NCI-H187 treated with DMSO at 0.1 percent for 48 hours (cell line): ENCODE measurements around the gene MLLT10.
"Not testable (repeated sequence)": the region's sequence is repeated elsewhere in the genome, so short reads cannot be mapped to it uniquely, and the experiment has no call there.

Experiments
- DNase-seq: peaks from one replicate; lab custom pipeline; 2025; lab: John Stamatoyannopoulos, UW

MLLT10 gene

DNA sequence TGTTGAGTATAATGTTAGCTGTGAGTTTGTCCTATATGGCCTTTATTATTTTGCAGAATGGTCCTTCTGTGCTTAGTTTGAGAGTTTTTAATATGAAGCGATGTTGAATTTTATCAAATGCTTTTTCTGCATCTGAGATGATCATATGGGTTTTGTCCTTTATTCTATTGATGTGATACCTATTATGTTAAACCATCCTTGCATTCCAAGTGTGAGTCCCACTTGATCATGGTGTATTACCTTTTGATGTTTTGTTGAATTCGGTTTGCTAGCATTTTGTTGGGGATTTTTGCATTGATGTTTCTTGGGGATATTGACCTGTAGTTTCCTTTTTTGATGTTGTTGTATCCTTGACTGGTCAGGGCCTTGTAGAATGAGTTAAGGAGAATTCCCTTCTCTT is 166.4 kb downstream of the MLLT10 start:
- DNase-seq: no peak

DNA sequence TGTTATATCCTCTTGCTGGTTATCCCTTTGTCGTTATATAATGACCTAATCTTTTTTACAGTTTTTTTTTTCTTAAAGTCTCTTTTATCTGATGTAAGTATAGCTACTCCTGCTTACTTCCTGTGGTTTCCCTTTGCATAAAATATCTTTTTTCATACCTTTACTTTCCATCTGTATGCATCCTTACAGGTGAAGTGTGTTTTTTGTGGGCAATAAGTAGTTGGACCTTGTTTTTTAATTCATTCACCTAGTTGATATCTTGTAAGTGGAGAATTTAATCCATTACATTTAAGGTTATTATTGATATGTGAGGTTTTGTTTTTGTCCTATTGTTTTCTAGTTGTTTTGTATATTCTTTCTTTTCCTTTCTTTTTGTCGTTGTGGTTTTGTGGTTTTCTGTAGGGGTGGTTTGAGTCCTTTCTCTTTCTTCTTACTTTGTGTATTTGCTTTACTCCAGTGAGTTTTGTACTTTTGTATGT is 168.6 kb downstream of the MLLT10 start:
- DNase-seq: no peak

DNA sequence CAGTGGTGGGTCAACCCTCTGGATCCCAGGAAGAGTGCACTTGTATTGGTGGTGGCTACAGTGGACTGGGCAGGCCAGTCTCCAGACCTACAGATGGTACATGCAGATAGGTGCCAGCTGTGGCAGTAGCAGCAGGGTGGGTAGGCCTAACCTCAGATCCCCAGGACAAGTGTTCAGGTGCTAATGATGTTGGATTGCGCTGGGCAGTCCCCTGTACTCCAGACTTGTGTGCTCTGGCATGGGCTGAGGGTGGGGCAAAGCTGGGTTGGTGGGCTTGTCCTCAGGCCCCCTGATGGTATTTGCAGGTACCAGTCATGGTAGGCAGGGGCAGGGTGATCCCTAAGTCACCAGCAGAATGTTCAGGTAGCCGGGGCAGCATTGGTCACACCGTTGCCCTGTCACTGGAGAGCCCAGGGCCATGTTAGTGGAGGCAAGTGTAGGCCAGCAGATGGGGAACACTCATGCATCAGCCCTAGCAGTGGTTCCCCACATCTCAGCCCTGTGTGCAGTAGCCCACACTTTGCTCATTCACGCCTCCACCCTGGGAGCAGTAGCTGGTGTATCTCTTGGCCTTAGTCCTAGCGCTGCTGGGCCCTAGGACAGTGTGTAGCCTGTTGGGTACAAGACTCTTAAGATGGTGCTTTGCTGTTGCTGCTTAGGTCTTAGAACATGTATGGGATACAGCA is 171.3 kb downstream of the MLLT10 start:
- no peak for DNase-seq

DNA sequence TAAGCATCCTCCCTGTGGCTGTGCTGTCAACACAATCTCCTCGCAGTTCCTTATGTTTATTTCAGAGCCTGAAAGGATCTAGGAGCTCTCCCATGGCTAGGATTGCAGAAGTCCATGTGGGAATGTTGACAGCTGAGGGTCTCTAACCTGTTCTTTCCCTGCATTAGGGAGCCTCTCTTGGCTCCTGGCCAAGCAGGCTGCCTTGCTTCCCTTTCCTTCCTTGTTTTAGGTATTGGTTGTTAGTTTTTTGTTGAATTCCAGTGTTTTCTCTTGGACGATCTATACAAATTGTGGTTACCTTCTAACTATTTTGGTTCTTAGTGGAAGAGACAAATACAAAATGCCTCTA is 171.8 kb downstream of the MLLT10 start:
- DNase-seq: no peak

DNA sequence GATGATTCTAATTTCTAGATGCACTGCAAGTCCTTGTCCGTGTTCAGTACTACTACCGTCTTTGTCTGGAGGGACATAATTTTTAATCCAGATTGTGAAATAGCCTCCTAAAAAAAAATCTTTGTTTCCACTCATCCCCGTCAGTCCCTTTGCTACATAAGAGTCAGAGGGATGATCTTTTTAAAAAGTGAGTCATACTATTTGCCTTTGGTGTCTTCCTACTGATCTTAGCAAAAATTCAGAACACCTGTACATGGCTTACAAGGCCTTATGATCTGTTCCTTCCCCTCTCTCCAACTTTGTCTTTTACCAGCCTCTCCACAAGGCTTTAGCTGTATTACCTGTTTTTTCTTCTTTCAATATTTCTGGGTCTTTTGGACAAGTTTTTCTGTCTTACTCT is 173.5 kb downstream of the MLLT10 start:
- DNase-seq: no peak

DNA sequence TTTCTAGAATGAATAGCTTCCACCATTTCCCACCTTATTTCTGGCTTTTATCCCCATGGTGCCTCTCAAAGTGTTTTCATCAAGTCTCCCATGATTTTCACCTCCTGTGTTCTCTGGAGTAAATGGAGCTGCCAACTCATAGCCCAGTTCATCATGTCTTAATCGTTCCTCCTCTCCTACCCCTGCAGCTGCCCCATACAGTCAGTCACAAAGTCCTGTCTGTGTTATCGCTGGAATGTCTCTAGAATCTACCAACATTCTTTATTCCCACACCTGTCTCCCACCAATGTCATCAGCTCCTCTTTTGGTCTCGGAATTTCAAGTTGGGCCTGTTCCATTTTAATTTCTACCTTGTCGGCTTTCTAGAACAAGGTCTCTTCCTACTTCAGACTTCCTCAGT is 178.9 kb downstream of the MLLT10 start:
- no peak for DNase-seq

DNA sequence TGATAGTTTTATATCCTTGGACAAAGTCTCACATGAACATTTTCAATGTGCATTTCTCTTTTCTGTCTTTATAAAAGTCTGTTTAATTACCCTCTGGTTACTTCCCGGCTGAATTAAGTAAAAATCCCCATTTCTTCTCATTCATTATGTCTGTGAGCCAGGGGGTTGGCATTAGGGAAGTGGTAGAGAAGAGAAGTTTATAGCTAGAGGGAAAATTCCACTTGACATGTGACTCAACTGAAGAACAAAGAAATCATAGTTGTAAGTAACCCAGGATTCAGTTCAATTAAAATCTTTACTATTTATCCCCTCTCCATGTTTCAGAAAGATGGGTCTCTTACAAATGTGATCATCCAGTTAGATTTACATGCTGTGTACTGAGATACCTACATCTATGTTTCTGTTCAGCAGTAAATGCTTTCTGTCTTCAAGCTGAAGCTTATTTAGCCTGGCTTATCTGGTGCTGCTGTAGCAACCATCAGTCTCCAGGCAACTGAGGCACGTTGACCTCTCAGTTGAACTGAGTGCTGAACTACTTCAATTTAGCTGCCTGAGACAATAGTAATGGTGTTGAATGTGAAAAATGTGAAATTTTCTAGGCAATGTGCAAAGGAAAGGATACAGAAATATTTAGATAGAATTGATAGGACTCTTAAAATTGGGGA is 181.6 kb downstream of the MLLT10 start:
- DNase-seq: no peak

DNA sequence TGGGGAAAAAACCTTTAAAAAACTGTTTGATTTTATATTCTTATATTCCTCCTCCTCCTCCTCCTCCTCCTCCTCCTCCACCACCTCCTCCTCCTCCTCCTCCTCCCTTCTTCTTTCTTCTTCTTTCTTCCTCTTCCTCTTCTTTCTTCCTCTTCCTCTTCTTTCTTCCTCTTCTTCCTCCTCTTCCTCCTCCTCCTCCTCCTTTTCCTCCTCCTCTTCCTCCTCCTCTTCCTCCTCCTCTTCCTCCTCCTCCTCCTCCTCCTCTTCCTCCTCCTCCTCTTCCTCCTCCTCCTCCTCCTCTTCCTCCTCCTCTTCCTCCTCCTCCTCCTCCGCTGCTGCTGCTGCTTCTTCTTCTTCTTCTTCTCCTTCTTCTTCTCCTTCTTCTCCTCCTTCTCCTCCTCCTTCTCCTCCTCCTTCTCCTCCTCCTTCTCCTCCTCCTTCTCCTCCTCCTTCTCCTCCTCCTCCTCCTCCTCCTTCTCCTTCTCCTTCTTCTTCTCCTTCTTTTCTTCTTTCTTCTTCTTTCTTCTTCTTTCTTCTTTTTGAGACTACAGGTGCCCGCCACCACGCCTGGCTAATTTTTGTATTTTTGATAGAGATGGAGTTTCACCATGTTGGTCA is 183.5 kb downstream of the MLLT10 start:
- DNase-seq: not testable (repeated sequence)

DNA sequence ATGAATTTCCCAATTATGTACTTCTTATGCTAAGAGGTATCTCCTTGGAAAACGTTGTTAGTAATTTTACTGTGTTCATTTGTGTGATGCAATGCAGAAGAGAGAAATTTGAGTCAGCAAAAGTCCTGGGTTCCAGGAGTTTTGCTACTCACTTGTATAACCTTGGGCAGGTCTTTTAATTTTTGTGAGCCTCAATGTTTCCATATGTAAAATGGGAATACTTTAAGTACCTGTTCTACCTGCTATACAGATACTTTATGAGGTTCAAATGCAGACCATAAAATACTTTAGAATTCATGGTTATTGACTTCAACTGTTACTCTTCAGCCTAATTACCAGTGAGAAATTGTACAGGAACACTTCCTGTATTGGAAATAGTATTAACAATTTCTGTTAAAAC is 185.5 kb downstream of the MLLT10 start:
- no peak for DNase-seq

DNA sequence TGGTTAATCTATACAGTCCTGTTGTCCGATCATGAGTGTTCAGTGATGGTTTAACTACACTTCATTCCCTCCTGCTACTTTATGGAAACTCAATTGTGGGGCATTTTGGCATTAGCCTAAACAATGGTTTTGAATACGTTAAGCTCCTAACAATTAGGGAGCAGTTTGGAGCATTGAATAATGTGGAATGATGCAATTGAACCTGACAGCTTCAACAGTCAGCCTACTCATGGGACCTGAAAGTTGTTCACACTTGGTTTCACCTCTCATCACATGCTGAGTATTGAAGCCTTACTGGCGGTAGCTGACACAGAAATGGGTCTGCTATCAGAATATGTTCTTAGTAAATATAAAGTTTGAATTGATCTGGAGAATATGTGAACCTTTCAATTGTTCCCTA is 186.1 kb downstream of the MLLT10 start:
- DNase-seq: no peak

DNA sequence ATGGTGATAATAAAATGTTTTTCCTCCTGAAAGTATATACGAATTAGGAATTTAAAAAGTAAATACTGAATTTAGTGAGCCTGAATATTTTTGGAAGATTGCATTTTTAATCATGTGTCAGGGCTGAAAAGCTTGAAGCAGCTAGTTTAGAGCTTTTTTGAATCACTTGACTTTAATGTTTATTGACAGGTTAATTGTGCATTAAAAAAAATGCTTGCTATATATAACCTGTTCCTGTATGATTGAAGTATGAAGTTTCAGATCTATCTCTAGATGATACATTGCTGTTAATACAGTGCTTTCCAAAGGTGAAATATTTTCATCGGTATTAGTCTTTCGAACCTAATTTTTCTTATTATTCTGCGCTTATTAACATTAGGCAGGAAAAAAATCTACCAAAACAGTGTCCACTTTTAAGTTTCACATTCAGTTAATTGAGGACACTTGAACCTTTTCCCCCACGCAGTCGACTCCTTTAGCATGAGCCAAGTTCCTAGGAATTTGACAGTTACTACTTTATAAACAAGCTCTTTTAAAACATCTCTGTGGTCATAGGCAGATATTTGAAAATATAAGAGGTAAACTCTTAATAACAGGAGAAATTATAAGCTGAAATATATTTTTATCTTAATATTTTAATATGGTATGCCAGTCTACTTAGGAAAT is 187.1 kb downstream of the MLLT10 start:
- no peak for DNase-seq

DNA sequence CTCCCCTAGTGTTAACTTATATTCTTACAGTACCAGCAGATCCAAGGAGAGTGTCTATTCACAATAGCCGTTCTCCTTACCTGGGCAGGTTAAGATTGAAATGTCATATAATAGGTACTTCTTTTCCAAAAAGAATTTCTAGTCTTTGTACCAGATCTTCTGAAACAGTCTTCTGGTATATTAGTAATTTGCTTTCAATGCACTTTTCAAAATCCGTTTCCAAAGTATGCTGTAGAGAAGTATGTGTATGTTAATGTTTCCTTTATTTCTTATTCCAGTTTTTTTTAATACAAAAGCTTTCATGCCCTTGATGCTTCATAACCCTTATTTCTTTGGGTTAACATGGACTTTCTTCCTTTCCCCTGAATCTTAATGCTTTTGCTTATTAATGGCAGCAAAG is 188.2 kb downstream of the MLLT10 start:
- DNase-seq: no peak

DNA sequence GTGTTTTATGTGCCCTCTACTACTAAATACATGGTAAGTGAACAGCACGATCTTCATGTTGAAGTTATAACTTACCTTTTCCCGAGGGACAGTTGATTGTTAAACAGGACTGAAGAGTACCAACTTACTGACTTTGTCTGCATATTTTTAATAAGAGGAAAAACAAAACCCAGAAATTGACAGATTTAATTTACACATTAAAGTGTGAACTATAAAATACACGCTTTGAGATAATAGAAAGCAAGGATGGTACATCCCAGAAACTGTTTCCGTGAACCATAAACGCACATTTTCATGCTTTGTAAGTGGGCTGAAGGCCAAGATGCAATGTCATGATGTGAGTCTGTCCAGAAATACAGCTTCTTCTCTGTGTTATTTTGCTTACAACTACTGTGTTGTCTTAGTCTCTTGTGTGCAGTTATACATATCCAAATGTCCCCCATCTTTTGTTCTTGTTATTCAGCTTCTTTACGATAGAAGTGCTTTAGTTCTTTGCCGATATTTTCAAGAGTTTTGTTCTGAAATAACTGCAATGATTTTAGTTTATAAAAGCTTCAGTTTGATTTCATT is 190.1 kb downstream of the MLLT10 start:
- no peak for DNase-seq

DNA sequence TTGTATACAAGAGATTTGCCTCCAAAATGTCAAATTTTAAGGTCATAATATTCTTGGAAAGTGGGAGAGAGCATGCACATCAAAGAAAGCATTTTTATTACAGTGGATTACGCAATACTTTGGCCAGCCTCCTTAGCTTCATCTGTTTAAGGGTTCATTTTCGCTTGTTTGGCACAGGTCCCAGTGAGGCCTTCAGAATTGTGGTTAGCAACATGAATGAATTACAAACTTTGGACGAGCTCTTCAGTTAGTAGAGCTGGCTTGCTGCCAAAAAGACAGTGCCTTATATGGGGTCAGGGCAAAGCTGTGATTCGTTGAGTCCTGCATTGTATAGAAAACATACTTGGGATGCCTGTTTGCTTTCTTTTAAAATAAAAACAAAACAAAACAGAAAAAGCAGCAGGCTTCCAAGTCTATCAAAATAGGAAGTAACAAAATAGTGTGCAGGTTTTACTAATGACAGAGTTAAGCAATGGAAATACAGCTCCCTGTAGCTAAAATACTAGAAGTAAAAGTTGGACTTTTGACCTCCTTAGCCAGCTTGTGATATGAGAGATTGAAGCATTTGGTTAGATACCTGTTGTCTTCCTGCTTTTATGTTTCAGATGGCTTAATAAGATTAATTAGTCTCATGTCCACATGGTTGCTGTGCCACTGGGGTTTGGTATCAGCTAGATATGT is 190.8 kb downstream of the MLLT10 start:
- DNase-seq: peak; percentile 75

DNA sequence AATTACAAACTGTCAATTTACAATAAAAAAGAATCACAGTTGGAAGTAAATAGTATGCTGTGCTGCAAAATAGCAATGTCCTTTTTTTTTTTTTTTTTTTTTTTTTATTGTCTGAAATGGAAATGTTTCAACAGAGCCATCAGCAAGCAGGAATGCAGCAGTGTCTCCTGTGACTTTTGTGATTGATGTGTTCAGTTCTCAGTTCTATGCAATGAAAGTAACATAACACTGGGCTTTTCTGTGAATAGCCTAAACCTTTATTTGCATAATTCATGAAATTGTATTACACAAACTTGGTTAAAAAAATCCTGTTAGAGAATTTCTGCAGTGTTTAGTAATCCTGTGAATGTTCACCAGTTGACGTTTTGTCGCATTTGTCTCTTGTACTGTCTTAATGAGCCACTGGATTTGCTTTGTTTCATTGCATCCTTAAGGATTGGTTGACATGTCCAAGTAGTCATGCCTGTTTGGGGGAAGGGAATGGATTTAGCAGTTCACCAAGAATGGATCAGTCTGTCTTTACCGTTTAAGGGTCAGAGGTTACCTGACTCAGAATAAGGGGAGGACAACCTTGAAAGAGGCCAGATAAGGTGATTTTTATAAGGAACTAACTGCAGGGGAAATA is 192.7 kb downstream of the MLLT10 start:
- no peak for DNase-seq

DNA sequence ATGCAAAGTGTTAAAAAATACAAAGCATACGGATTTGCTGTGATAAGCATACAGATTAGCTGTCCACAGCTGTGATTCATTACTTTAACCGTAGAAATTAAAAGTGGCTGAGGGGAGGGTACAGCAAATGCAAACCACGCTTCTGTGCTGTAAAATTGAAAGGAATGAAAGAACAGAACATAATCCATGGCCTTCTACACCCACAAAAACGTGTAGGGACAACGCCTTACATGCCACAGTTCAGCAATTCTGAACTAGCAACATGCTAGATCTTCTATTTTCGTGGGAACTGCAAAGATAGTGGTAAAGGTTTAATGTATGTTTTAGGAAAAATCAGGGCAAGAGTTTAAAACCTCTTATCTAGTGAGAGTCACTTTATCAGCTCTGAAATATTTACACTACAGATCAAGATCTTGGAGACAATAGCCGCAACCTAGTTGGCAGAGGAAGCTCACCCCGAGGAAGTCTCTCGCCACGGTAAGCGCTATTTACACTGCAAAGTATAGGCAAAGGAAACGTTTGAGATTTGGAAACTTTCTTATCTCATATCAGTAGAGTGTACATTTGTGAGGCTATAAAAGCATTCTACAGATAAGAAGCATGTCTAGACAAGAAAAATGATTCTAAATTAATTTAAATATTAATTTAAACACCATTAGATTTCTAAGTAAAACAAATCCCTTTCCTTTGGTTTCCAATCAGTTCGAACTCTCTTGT is 193.6 kb downstream of the MLLT10 start:
- no peak for DNase-seq

DNA sequence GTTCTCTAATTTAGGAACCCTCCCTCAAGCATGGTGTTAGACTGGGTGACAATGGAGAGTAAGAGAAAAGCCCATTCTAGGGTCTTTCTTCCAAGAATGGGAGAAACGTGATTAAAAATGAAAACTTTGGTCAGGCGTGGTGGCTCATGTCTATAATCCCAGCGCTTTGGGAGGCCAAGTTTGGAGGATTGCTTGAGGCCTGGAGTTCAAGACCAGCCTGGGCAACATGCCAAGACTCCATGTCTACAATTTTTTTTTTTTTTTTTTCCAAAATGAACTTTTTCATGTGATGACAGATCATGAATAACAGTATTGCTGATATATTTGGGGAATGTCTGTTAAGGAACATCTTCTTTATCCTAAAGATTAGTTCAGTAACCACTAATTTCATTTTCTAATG is 194.6 kb downstream of the MLLT10 start:
- no peak for DNase-seq

DNA sequence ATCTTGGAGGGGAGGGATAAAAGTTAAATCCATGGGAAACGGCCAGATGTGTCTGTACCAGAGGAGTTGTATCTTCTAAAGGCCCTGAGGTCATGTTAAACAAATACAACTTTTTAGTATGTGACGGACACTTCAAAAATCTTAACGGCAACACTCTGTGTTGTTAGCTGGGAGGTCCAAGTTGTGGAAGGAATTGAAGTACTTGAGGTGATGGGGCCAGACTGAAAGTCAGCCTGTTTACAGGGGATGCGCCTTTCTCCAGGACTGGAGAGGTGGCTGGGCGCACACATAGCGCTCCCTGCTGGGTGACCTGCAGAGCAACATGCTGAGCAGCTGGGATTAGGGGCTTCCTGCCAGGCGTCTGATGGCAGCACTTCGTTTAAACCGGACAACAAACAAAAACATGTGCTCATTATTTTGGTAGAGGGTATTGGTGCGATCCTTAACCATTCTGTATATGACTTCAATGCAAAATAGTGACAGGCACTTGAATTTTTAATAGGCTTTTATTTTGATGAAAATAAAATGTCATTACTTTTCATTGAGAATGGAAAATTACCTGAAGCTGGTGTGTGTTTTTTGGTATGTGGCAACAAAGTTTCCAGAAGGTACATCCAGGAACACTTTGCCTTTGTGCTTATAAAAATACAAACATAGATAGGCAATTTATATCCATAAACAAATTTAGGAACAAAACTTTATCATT is 198.2 kb downstream of the MLLT10 start:
- no peak for DNase-seq

DNA sequence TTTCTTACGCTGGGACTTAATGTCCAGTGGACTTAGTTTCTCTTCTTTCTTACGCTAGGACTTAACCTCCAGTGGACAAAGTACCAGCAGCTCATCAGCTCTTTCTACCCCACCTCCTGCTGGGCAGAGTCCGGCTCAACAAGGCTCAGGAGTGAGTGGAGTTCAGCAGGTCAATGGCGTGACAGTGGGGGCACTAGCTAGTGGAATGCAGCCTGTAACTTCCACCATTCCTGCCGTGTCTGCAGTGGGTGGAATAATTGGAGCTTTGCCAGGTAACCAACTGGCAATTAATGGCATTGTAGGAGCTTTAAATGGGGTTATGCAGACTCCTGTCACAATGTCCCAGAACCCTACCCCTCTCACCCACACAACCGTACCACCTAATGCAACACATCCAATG is 199.7 kb downstream of the MLLT10 start:
- DNase-seq: no peak

DNA sequence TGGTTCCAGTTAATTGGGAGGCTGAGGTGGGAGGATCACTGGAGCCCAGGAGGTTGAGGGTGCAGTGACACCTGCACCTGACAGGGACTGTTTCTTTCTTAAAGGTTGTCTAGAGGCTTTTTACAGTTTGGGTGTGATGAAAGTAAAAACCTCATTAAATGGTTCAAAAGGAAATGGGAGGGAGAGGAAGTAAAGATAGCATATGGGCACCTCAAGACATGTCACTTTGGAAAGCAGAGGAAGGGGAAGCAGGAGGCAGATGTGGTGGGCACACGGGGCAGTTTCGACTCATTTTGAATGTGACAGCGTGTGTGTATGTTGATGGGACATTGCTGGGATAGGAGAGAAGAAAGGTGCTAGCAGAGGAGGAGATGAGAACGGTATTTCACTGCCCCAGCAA is 203.1 kb downstream of the MLLT10 start:
- DNase-seq: no peak
